NCI-H187 treated with DMSO at 0.1 percent for 48 hours (cell line): ENCODE data around the gene EXOC3.
"Not testable (repeated sequence)": the region's sequence is repeated elsewhere in the genome, so short reads cannot be mapped to it uniquely, and the experiment has no call there.

Experiments
- DNase-seq: peaks from one replicate; lab custom pipeline; 2025; lab: John Stamatoyannopoulos, UW

The EXOC3 gene

DNA sequence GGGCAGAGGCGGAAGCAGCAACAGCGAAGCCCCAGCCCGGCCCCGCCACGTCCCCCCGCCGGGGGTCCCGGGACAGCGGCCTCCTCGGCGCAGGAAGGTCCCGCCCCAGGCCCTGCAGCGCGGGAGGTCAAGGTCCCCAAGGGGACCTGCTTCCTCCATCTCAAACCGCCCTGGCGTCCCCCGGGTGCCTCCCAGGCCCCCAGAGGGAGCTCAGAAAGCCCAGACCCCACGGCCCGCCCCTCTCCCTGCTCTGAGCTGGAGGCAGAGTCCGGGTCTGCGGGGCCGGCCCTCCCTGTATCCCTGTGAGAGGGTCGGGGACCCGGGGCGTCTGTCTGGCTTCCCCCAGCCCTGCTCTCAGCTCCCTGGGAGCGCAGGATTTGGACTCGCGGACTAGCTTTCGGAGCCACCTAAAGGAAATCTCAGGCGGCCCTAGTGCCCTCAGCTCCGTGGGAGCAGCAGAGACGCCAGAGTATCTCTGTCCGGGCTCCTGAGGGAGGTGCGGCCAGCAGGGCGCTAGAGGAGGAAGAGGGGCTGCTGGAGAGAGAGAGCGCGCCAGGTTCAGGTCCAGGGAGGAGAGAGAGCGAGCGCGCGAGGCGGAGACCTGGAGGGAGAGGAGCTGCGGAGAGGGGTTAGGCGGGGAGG, 30.7 kb downstream of the EXOC3 start:
- DNase-seq: no peak

DNA sequence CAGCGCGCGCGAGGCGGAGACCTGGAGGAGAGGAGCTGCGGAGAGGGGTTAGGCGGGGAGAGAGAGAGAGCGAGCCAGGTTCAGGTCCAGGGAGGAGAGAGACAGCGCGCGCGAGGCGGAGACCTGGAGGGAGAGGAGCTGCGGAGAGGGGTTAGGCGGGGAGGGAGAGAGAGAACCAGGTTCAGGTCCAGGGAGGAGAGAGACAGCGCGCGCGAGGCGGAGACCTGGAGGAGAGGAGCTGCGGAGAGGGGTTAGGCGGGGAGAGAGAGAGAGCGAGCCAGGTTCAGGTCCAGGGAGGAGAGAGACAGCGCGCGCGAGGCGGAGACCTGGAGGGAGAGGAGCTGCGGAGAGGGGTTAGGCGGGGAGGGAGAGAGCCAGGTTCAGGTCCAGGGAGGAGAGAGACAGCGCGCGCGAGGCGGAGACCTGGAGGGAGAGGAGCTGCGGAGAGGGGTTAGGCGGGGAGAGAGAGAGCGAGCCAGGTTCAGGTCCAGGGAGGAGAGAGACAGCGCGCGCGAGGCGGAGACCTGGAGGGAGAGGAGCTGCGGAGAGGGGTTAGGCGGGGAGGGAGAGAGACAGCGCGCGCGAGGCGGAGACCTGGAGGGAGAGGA, 31.4 kb downstream of the EXOC3 start:
- not testable (repeated sequence) for DNase-seq

DNA sequence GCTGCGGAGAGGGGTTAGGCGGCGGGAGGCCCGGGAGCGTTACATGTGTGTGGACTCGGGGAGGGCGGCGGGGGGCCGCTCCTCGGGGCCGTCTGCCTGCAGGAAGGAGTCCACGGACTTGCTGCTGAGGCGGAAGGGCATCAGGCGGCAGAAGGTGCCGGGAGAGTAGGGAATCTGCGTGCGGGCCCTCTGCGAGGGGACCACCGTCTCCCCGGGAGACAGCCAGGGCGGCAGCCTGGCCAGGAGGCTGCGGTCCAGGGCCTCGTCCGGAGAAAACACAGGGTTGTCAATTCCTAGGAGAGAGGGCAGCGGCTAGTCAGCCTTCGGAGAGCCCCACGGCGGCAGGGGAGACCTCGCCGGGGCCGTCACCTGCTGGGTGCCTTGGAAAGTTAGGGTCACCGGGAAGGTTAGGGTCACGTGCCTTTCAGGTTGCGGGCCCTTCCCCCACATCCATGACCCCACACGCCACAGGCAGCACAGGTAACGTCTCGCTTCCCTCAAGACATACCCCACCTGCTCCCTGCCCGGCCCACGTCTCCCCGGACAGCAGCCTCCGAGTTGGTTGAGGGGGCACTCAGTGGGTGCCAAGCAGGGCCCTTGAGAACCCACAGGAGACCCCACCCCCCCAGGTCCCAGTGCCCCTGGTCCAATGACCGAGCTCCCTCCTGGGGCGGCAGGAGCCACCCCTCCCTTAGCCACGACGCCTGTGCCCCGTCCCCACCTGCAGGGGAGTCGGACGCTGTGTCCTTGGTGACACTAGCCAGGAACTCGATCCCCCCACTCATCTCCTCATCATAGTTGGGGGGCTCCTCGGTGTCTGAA, 32.1 kb downstream of the EXOC3 start:
- no peak for DNase-seq

DNA sequence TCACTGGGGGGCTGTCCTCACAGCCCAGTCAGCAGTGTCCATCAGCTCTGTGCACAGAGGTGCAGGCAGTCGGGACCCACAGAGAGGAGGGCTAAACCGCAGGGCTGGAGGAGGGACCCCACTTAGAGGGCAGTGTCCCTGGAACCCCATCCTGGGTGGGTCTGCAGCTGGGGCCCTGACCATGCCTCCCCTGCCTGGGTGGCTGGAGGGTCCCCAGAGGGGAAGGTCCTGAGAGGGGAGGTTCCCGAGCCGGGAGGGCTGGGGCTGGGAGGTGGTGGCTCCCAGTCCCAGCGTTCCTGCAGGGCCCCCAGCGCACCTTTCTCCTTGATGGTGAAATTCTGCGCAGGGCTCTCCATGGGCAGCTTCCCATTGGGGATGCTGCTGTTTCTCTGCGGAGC, 32.7 kb downstream of the EXOC3 start:
- DNase-seq: no peak

DNA sequence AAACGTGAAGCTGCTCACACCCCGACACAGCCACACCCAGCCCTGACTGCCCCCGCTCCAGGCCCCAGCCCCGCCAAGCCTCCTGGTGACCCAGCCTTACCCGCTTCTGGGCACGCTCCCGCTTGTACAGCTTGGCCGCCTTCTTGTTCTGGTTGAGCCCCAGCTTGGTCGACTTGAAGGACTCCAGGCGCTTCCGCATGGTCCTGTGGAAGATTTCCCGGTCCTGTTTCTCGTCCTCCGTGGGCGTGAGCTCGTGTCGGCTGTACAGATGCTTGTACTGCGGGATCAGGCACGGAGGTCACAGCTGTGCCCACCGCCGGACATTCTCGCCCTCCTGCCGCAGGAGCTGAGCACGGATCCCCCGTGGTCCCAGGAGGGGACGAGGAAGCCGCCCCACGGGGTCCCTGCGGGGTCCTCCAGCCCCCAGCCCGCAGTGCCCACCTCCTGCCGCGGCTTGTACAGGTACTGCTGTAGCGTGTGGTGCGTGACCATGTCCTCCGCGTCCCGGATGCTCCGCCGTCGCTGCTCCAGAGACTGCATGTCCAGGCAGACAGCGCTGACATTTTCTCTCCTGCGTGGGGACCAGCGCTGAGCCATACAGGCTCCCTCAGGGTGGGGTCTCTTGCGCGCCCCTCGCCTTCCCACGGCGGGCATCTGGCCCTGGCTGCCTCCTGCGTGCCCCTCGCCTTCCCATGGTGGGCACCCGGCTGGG, 33.3 kb downstream of the EXOC3 start:
- DNase-seq: no peak

DNA sequence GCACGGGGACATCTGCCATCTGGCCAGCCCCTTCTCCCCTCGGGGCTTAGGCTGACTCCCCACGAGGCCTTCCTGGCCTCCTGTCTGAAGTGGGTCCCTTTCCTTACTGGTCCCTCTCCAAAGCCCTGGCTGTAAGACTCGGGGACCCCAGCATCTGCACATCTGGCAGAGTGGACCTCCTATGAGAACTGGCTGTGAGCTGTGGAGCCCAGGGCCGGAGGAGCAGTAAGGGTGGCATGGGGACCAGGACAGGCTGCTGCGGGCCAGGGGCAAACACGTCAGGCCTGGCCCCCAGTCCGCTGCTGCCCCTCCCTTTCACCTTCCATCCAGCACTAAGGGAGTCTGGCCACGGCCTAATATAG, 33.8 kb downstream of the EXOC3 start:
- no peak for DNase-seq

DNA sequence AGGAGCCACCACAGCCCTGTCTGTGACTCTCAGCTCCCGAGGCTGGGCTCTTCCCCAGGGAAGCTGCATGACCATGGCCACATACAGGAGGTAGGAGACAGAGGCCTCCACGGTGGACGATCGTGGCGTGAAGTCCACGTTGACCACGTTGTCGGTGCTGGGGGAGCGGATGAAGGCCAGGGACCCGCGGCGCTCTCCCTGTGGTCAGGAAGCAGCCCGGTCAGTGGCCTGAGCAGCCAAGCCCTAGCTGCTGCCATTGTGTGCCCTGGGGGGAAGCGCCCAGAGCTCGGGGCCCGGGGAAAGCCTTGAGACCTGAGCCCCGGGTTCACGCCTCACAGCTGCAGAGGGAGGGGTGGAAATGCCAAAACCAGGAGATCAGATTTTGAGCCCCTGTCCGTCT, 34.3 kb downstream of the EXOC3 start:
- no peak for DNase-seq

DNA sequence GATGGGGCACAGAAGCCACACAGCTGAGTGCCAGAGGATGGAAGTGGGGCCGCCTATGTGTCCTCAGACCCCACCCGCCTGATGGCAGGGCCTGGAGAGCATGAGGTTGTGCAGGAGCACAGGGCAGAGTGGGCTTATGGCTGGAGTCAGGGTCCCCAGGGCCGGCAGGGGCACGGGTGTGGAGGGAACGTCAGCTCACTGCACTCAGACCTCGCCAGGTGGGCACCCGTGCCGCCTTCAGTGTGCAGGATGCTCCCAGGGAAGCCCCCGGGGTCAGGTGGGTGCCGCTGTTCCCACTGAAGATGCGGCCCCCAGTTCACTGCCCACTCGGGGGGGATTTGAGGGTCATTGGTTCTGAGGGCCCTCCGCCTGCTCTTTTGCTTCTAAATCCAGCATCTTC, 34.9 kb downstream of the EXOC3 start:
- DNase-seq: no peak

DNA sequence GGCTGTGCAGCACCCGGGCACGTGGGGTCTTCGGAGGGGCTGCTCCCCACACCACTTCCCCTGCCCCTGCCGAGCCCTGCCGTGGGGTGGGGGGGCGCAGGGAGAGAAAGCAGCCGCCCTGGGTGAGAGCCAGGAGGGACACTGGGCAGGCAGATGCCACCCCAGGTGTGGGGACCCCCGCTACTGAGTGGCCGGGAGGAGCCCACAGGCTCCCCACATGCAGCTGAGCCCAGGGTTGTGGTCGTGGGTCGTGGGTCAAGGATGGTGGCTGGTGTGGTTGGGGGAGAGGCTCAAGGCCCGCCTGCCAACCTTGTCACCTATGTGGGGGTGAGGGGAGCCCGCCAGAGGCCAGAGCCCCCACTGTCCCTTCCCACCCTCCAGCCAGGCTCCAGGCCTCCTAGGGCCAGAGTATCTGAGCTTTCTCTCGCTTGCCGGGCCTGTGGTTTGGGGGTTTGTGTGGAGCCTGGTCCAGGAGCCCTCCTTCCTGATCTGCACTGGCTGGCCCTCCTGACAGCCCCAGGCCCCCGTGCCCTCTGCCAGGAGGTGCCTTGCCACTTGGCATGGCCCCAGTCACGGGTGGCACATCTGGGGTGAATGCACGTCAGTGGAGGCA, 35.5 kb downstream of the EXOC3 start:
- DNase-seq: no peak

DNA sequence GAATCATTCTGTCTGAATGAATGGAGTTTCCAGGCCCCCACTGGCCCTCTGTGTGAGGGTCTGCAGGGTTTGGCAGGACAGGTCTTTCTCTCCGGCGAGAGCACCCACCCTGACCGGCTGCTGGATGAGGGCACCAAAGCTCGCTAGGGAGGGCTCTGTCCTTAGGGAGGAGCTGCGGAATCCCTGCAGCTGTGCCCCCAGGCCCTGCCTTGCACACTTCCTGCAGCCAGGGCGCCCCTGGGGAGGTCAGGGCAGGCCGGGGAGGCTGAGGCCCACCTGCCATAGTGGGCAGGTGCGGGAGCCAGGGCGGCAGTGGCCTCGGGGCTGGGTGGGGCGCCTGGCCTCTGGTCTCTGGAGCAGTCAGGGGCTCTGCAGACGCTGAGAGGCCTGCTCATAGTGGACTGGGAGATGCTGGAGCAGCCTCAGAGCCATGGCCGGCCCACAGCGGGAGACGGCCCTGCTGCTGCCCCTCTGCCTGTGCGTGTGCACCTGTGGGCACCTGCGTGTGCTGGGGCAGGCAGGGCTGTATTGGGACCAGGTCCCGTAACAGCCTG, 36.1 kb downstream of the EXOC3 start:
- no peak for DNase-seq

DNA sequence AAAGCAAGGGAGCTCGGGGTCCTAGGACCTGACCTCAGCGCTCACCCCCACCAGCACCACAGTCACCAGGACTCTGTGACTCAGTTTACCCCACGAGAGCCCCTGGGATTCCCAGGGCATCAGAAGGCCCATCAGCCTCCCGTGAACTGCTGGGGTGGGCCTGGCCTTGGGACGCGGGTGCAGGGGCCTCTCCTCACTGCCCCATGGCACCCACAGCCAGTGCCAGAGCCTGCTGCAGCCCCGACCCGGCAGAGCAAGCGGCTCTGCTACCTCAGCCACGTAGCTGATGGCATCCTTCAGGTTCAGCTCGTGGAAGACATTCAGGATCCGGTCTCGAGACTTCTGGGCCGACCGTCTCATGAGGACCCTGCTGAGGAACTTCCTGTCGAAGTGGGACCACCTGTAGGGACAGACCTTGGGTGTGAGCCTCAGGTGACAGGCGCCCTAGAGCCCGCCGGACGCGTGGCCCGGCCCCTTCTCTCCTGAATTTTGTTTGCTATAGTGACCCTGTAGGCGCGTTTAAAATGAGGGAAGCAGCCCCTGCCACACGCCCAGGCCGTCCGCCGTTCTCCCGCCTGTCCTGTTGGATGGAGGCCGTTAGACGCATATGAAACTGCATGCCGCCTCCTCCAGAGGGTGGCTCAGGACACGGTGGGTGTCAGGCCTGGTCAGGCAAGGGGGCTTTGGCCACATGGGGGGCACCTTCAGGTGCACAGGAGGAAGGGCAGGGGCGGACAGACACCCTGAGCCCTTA, 36.8 kb downstream of the EXOC3 start:
- DNase-seq: no peak

DNA sequence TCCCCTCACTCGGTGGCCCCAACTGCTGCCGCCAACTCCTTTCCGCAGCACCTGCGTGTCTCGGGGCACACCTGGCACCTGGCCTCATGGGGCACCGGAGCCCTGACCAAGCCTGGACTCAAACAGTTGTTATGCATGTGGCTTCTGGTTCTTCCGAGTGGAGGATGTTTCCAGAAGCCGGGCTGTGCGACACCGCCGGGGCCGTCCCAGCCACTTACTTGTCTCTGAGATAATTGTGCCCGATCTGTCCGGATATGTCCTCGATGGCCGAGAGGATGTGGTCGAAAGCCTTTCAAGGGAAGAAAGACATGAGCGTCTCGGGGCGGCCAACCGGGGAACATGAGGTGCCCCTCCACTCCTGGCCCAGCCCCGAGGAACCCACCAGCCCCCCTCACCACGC, 38.4 kb downstream of the EXOC3 start:
- no peak for DNase-seq

DNA sequence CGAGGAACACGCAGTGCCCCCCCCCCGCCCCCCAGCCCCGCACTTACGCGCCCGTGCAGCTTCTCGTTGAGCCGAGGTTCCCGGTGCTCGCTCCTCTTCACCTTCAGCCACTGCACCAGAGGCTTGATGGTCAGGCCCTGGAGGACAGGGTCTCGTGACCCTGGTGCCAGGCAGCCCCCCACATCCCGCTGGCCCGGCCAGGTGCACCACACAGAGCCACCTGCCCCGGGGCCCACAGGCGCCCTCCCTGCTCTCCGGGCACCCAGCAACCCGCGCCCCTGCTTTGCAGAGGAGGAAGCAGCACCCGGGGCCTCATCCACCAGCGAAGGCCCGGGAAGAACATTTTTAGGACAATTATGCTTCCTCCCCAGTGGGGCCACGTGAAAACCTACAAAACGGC, 39.0 kb downstream of the EXOC3 start:
- no peak for DNase-seq

DNA sequence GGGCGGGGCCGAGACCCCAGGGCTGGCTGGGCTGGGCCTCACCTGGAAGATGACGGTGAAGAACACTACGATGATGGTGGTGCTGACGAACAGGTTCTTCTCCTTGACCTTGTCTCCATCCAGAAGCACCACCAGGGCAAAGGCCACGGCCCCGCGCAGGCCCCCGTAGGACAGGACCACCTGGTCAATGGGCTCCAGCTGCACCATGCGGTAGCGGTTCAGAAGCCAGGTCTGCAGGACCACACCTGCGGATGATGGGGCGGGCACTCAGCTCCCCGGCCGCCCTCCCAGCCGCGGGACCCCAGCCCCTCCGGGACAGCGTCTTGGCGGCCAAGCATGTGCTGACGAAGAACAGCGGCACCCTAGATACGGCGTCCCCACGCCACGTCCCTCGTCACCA, 39.5 kb downstream of the EXOC3 start:
- no peak for DNase-seq

DNA sequence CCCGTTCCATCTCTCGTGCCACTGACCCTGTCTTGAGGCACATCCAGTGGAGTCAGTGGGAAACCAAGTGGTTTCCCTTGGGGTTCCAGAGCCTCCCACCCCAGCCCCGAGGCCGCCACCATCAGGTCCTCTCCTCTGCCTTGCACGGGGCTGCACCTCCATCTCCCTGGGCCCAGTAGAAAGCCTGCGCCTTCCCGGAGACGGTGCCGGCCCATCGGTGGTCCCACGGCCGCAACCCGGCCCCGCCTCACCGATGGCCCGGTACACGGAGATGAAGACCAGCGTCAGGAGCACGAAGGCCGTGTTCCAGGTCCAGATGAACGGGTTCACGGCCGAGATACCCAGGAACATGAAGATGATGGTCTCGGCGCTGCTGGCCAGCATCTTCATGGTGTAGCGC, 40.0 kb downstream of the EXOC3 start:
- no peak for DNase-seq

DNA sequence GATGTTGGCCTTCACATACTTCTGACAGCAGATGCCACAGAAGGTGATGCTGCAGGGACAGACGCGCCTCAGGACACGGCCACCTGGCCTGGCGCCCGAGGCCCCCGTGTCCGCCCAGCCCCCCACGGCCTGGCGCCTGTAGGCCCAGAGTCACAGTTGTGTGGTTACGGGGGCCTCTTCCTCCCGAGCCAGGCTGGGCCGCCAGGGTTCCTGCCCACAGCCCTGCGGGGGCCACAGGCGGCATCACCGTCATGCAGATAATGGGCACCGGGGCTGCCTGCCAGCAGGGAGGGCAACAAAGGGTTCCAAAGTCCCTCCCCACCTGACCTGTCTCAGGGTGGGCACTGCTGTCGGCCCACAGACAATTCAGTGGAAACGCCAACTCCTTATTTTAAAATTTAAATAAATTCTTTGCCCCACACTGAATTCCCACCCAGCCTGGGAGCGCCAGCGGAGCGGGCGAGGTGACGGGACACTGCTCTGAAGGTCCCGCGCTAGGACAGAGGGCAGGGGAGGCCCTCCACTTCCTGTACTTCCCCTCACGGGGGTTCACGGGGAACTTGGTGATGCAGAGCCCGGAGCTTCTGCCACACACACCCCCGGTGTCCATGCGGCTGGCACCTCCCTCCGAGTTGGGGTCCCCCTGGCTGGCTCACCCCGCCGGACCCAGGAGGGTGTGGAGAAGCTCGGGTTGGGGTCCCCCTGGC, 40.6 kb downstream of the EXOC3 start:
- DNase-seq: no peak

DNA sequence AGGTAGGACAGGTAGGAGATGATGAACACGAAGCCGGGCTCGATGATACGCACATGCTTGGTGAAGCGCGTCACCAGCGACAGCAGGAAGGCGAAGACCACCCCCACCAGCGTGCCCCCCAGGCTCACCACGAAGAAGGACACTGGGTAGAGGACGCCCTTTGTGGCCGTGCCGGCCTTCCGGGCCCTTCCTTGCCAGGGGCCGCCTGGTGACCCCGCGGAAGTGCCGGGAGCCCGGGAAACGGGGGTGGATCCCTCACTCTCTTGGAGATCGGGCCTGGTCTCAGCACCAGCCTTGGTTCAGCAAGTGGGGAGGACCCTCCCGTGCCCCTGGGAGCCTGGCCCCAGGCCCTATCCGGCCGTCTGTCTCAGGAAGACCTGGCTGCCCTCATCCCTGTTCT, 41.6 kb downstream of the EXOC3 start:
- no peak for DNase-seq

DNA sequence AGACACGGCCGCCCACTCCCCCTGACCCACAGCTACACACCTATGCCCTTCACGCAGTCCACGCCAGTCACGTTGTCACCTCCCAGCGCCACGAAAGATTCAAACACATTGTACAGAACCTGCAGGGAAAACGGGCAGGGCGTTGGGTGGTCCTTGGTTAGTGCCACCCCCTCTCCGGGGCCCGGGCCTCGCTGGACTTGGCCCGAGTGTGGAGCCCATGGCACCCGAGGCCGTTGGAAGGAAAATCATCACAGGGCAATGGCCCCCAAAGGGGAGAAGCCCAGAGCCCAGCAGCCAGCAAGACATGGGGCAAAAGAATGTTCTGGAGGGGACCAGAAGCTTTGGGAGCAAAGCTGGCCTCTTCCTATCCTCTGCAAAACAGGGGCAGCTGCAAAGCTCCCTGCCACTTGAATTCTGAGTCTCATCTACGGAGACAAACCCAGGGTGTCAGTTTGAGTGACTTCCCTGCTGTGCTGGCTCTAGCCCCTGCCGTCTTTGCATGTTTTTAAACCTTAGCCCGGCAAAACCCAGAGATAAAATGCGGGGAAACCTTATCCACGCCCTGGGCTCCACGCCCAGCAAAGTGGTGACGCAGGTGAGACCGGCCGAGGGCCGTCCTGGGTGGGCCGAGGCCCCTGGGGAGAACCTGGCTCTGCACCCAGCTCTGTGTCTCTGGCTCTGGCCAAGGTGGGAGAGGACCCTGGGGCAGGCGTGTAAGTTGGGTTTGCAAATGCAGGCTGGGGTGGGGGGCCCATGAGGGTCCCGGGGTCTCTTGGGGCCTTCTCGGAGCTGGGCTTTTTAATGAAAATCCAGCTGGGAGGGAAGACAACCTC, 42.4 kb downstream of the EXOC3 start:
- no peak for DNase-seq

DNA sequence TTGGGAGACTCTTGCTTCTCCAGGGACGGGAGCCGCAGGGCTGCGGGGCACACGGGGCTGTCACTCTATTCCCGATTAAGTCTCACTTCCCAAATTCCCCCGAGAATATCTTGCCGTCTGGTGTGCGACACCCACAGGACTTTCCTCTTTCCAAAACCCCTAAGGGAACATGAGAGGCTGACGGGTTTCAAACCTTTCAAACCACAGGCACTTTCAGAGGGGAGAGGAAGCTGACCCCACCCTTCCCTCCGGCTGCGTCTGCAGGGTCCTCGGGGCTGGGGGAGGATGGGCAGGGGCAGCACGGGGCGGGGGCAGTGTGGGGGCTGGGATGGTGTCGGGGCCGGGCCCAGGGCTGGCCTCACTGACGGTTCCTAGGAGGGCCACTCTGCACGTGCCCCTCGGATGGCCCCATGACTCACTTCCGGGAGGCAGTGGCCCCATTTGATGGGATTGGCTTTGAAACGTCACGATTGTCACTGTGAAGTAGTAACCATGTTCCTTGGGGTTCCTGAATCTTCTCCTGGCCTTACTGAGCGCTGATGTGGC, 43.0 kb downstream of the EXOC3 start:
- no peak for DNase-seq
